Upper lobe of left lung (tissue), 6 donors: ENCODE data around the gene HOXC11. TPM values are rescaled to one million over a fixed set of nuclear protein-coding genes. Genes with fewer than 3 reads are reported as not detected.

Experiments
- ATAC-seq, 2 donors: fragments of 200-7000 bp; cut with Tn5 transposase; one replicate each; pipeline ENCODE4 v1.9.1; 2022; ENCODE audit warnings: mild to moderate bottlenecking in 2 of 2, moderate library complexity in 2 of 2; ENCODE audit not compliant: low FRiP score in 2 of 2
- DNase-seq, 2 donors: peaks; one replicate each; pipeline ENCODE4 v3.0.0-alpha.2; 2019 to 2020
- H3K27ac ChIP-seq, 4 donors: fragments of 200-600 bp; sonication (generic); one replicate each; pipeline ENCODE4 v1.5.1; 2016 to 2019
- H3K27me3 ChIP-seq, 4 donors: fragments of 200-600 bp; sonication (generic); one replicate each; pipeline ENCODE4 v1.5.1; 2017 to 2019
- H3K36me3 ChIP-seq, 4 donors: fragments of 200-600 bp; sonication (generic); one replicate each; pipeline ENCODE4 v1.5.1; 2016 to 2019
- H3K4me1 ChIP-seq, 4 donors: fragments of 200-600 bp; sonication (generic); one replicate each; pipeline ENCODE4 v1.5.1; 2018 to 2019
- H3K4me3 ChIP-seq, 4 donors: fragments of 200-600 bp; sonication (generic); one replicate each; pipeline ENCODE4 v1.5.1; 2017 to 2019; ENCODE audit warnings: mild to moderate bottlenecking in 2 of 4, moderate library complexity in 1 of 4
- H3K9me3 ChIP-seq, 4 donors: fragments of 200-600 bp; sonication (generic); one replicate each; pipeline ENCODE4 v1.5.1; 2018 to 2019
- EP300 ChIP-seq, 4 donors: sonication (generic); formaldehyde crosslinking; IDR thresholded peaks; one replicate each; pipeline ENCODE4 v1.5.1; 2017; ENCODE audit warnings: antibody characterized with exemption in 4 of 4, control low read depth in 2 of 4
- POLR2A ChIP-seq, 4 donors: fragments of 450-650 bp; IDR thresholded peaks; one replicate each; pipeline ENCODE4 v1.5.1; 2016 to 2017; ENCODE audit warnings: antibody characterized with exemption in 4 of 4, mild to moderate bottlenecking in 2 of 4
- POLR2AphosphoS5 ChIP-seq, 2 donors: sonication (generic); formaldehyde crosslinking; IDR thresholded peaks; one replicate each; pipeline ENCODE4 v1.5.1; 2017; ENCODE audit warnings: antibody characterized with exemption in 2 of 2
- WGBS, 2 donors: methylation state at CpG; one replicate each; pipeline ENCODE4 v1.1.5; 2017 to 2018; 5-methylcytosine and 5-hydroxymethylcytosine counted together
- total RNA-seq, 6 donors: library from RNA; depleted of rRNA in 4 of 6; stranded (reverse); fragments of >200 nt in 4 of 6; gene quantifications; one replicate each; pipeline versions ENCODE4 v1.1.0 to v1.2.1, GENCODE V29; 2016 to 2021
- TF ChIP-seq, protein P1 (sequence below), 6 experiments: fragments of 450-650 bp in 4 of 6; fragments of 200-600 bp in 2 of 6; sonication (generic) in 2 of 6; IDR thresholded peaks; one replicate each; pipeline ENCODE4 v1.5.1; 2016 to 2019; ENCODE audit warnings: antibody characterized with exemption in 6 of 6
- donor health status: DM: no; HTN: no; CAD: no; lungs with moderate emphysema.
- donor health status: DM: no; HTN: yes; CAD: no; lungs with severe emphysema.

HOXC11 gene
- total RNA-seq, 6 donors from 2014 or later = not detected

DNA sequence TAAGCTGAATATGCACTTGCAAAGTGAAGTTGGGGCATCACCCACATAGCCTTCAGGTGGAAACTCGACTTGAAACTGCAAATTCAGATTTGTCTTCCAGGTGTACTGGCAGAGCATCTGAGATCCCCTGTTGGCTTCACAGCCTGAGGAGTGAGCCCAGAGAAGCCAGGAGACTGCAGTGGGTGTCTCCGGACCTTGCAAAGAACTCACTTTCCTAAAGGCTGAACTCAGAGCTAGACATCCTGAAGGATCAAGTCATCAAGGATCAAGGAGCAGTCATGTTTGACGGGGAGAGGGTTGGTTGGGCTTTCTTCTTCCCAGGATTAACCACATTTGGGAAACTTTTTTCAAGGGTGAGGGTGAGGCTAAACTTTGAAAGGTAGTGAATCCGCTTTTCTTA is 43.4 kb upstream of the HOXC11 start:
- TF ChIP-seq, protein P1, sequence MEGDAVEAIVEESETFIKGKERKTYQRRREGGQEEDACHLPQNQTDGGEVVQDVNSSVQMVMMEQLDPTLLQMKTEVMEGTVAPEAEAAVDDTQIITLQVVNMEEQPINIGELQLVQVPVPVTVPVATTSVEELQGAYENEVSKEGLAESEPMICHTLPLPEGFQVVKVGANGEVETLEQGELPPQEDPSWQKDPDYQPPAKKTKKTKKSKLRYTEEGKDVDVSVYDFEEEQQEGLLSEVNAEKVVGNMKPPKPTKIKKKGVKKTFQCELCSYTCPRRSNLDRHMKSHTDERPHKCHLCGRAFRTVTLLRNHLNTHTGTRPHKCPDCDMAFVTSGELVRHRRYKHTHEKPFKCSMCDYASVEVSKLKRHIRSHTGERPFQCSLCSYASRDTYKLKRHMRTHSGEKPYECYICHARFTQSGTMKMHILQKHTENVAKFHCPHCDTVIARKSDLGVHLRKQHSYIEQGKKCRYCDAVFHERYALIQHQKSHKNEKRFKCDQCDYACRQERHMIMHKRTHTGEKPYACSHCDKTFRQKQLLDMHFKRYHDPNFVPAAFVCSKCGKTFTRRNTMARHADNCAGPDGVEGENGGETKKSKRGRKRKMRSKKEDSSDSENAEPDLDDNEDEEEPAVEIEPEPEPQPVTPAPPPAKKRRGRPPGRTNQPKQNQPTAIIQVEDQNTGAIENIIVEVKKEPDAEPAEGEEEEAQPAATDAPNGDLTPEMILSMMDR (IDR thresholded peaks at IDR 0.05) = no peak
- TF ChIP-seq POLR2AphosphoS5 (IDR thresholded peaks at IDR 0.05) = no peak
- no peak for TF ChIP-seq EP300 (IDR thresholded peaks at IDR 0.05)
- no peak for TF ChIP-seq POLR2A (IDR thresholded peaks at IDR 0.05)
- no peaks in the 10 kb centered on the region for H3K9me3 ChIP-seq
- H3K36me3 ChIP-seq = no peaks in the 10 kb centered on the region
- ATAC-seq (no peak), DNase-seq (no peak)
- H3K27me3 ChIP-seq = peaks cover 0 to 68% (median 19%) of the 10 kb centered on the region in 4 donors
- no peaks in the 10 kb centered on the region for H3K4me1 ChIP-seq
- H3K27ac ChIP-seq = no peak overlapping the region
- 20 to 21% methylated on average over 4 of the region's 4 CpGs for WGBS, 2 donors
- no peak overlapping the region for H3K4me3 ChIP-seq

DNA sequence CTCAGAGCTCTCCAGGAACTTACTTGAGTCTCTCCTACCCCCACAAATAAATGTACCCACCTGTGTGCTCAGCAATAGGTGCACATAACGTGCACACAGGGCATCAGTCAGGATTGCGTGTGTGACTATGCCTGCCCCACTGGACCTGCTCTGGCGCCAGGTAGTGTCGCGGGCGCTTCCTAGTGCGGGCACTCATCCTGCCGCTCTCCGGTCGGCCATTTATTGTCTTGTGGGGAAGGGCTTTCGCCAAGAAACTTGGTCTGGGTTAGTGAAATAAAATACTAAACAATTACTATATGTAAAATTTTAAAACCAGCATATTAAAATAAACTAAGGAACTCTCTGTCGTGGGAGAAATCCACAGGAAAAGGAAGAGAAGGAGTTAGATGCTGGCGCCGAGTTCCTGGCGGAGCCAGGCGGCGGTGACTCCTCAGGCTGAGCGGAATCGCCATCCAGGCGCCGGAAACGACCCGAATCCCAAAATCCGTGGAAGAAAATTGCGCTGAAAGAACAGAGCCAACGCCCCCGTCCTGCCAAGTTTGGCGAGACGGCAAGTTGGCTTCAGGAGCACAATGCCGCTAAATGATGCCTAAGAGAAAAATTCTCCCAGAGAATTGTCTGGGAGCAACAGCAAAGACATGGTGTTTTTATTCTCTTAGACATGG is 42.2 kb upstream of the HOXC11 start:
- ATAC-seq = no peak
- Histone ChIP-seq H3K27me3 (peaks cover 0 to 74% (median 24%) of the 10 kb centered on the region in 4 donors), H3K9me3 (no peaks in the 10 kb centered on the region), H3K27ac (no peak overlapping the region), H3K4me1 (peaks cover 0 to 4% (median 1%) of the 10 kb centered on the region in 4 donors), H3K4me3 (no peak overlapping the region), H3K36me3 (no peaks in the 10 kb centered on the region)
- peak in 1 of 2 donors; percentile 30 for DNase-seq
- TF ChIP-seq EP300 (IDR thresholded peaks at IDR 0.05) (no peak), POLR2AphosphoS5 (IDR thresholded peaks at IDR 0.05) (no peak), POLR2A (IDR thresholded peaks at IDR 0.05) (no peak)
- TF ChIP-seq, protein P1 (IDR thresholded peaks at IDR 0.05) = no peak
- WGBS, 2 donors = 7 to 9% methylated on average over 29 to 30 of the region's 30 CpGs

DNA sequence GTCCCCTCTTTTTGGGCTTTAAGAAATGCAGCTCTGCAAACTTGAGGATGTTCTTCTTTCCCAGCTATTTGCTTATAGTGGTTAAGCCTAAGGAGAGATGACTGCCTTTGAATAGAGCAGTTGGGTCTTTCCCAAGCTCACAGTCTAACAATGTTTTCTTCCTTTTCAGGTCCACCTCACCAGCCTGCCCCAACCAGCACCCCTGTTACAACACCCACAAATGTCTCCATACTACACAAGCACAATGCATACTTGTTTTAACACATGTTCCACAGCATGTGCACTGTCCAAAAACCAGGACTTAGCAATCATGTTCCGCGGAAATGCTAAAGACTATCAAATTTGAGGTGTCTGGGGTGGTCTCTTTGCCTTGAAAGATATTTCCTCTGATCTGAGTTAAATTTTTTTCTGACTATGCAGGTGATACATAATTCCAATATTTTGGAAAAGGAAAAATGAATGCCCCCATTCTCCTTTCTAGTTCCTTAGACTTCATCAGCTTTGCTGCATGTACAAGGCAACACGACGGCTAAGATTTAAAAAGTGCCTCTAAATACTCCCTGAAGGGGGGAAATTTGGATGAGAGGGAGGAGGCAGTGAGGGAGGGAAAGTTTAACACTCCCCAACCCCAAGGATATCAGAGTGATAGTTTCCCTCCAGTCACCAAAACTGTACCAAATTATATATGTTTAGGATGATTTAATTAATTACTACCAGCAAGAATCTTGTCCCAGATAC is 40.9 kb upstream of the HOXC11 start:
- Histone ChIP-seq H3K9me3 (no peaks in the 10 kb centered on the region), H3K27me3 (peaks cover 0 to 77% (median 28%) of the 10 kb centered on the region in 4 donors), H3K36me3 (no peaks in the 10 kb centered on the region), H3K4me3 (no peak overlapping the region), H3K27ac (no peak overlapping the region), H3K4me1 (peaks cover 0 to 7% (median 2%) of the 10 kb centered on the region in 4 donors)
- TF ChIP-seq POLR2A (IDR thresholded peaks at IDR 0.05) = no peak
- TF ChIP-seq, protein P1 (IDR thresholded peaks at IDR 0.05) = no peak
- no peak for TF ChIP-seq POLR2AphosphoS5 (IDR thresholded peaks at IDR 0.05)
- no peak for TF ChIP-seq EP300 (IDR thresholded peaks at IDR 0.05)
- ATAC-seq = no peak
- no peak for DNase-seq
- 45 to 46% methylated on average over 4 of the region's 4 CpGs for WGBS, 2 donors

DNA sequence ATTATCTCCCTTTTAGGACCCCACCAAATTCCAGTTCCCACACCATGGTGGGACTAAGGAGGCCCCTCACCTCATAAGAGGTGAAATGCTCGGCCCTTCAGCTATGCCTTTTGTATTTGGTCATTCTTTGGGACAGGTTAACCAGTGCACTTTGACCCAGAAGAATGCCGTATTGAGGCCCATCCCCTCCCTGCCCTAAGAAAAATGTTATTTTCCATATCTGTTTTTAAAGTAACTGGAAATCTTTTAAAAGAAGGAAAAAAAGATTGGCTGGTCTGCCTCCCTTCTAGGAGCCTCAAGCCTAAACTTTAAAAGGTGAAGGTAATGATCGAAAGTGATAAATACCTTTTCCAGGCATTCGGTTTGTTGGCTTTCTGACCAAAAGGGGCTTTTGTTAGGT is 40.0 kb upstream of the HOXC11 start:
- H3K36me3 ChIP-seq = no peaks in the 10 kb centered on the region
- no peak for DNase-seq
- H3K4me1 ChIP-seq = peaks cover 0 to 7% (median 2%) of the 10 kb centered on the region in 4 donors
- H3K9me3 ChIP-seq = no peaks in the 10 kb centered on the region
- H3K27me3 ChIP-seq = peaks cover 0 to 77% (median 29%) of the 10 kb centered on the region in 4 donors
- WGBS, 2 donors = 37 to 43% methylated on average over 4 of the region's 4 CpGs
- H3K4me3 ChIP-seq = no peak overlapping the region
- no peak for ATAC-seq
- no peak overlapping the region for H3K27ac ChIP-seq
- TF ChIP-seq EP300 (IDR thresholded peaks at IDR 0.05) (no peak), POLR2A (IDR thresholded peaks at IDR 0.05) (no peak), POLR2AphosphoS5 (IDR thresholded peaks at IDR 0.05) (no peak)
- TF ChIP-seq, protein P1 (IDR thresholded peaks at IDR 0.05) = no peak
